Measurements from ENCODE around the gene KNL1. TPM values are rescaled to one million over a fixed set of nuclear protein-coding genes. Genes with fewer than 3 reads are reported as not detected.

Gene KNL1
- total and polyA plus RNA-seq, 2 donors (not counting 3 experiments of a cell fraction or from before 2014, with no cell fraction given): 4.0 to 31.8 TPM

DNA sequence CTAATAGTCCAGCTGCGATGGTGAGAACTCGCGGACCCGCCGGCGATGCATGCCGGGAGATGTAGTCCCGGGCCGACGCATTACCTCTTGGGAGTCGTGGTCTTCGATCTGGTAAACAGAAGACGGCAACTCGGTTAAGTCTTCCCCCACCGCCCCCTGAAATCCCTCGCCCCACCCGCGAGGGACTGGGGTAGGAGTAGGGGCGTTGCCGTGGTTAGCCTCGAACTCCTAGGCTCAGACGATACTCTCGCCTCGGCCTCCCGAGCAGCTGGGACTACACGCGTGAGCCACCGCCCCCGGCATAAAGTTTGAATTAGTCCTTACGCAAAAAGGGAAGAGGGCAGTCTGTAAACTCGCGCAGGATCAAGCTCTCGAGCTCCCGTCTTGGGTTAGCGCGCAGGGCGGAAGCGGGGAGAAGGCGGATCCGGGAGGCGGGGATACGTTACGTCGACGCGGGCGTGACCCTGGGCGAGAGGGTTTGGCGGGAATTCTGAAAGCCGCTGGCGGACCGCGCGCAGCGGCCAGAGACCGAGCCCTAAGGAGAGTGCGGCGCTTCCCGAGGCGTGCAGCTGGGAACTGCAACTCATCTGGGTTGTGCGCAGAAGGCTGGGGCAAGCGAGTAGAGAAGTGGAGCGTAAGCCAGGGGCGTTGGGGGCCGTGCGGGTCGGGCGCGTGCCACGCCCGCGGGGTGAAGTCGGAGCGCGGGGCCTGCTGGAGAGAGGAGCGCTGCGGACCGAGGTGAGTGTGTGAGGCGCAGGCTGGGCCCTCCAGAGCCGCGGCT, 100.8 kb downstream of the KNL1 start, which contains the start of gene RAD51:
Gene RAD51 (plus strand): TSS at position 487 of the 781 bp plus-strand sequence. CDS start 3,585 bp downstream, outside the sequence.
- Histone ChIP-seq H3K27ac (ENCODE audit: insufficient read depth, low read depth, low read length) (peak within 1 kb of the TSS; percentile 86), H2AFZ (ENCODE audit: low read depth, low read length) (peak within 1 kb of the TSS; percentile 92), H3K4me3 (replicated peaks in 1 of 3; ENCODE audit: insufficient read depth in 1 of 3, low read depth in 1 of 3, low read length in 3 of 3) (peak within 1 kb of the TSS; percentile 69 to 96 (median 92)), H4K20me1 (replicated peaks; ENCODE audit: control insufficient read depth, extremely low read depth, insufficient read depth, low read length) (no peaks in the 10 kb centered on the region), H3K27me3 (ENCODE audit: control insufficient read depth in 2 of 2, insufficient read depth in 2 of 2, low read length in 2 of 2) (no peaks in the 10 kb centered on the region), H3K9me3 (replicated peaks; ENCODE audit: control insufficient read depth, insufficient read depth, low read length) (no peaks in the 10 kb centered on the region), H3K9ac (replicated peaks; ENCODE audit: extremely low read depth, insufficient read depth, low read length) (peak within 1 kb of the TSS; percentile 91), H3K4me1 (ENCODE audit: control insufficient read depth, extremely low read depth, insufficient read depth, low read length) (peaks cover 13% of the 10 kb centered on the region), H3K9me1 (replicated peaks; ENCODE audit: control insufficient read depth, extremely low read depth, insufficient read depth, low read length) (no peaks in the 10 kb centered on the region), H3K4me2 (ENCODE audit: insufficient read depth, low read length) (peak within 1 kb of the TSS; percentile 82), H3K79me2 (ENCODE audit: control insufficient read depth, insufficient read depth, low read length) (peaks cover 20% of the 10 kb centered on the region), H3K36me3 (ENCODE audit: control insufficient read depth in 2 of 2, extremely low read depth in 1 of 2, insufficient read depth in 2 of 2, low read length in 2 of 2) (peaks cover 0 to 3% of the 10 kb centered on the region in 2 experiments)
- DNase-seq (ENCODE audit: low read depth, low spot score) (peak; percentile 95), FAIRE-seq (peak; percentile 96)
- ChIA-PET POLR2A (interaction anchor here (0.5 to 1.2 kb wide), 5 partner anchors 13 to 175 kb away, joined by 3 to 7 read pairs (median 5); partner anchors contain the start of genes DNAJC17 and ZFYVE19), CTCF (interaction anchor here (0.7 to 2.0 kb wide), 17 partner anchors 10 to 324 kb away, joined by 3 to 10 read pairs (median 4); partner anchors contain the start of genes CCDC32 and VPS18)
- dilution Hi-C loops (cut with MboI; ENCODE audit: extremely low pct_ligation_motif_present, low sequenced_read_pairs): no loop called here
- intact Hi-C loops (cut with micrococcal nuclease): loop anchor here (1.0 to 5.0 kb wide), 4 partner anchors 16 to 112 kb away; partner anchors contain the start of genes DNAJC17, KNL1, RMDN3 and ZFYVE19
- BruUV-seq (replicated peaks): TSS peak; percentile 67
- TF ChIP-seq, protein P1, sequence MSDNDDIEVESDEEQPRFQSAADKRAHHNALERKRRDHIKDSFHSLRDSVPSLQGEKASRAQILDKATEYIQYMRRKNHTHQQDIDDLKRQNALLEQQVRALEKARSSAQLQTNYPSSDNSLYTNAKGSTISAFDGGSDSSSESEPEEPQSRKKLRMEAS (IDR thresholded peaks at IDR 0.05; ENCODE audit: insufficient read depth, insufficient read length): peak; percentile 68
- TF ChIP-seq POLR2AphosphoS5 (IDR thresholded peaks at IDR 0.05; ENCODE audit: insufficient read depth, low read depth, low read length) (peak; percentile 71), FOS (IDR thresholded peaks at IDR 0.05; ENCODE audit: borderline replicate concordance, insufficient read depth, low read length) (no peak), POLR2A (IDR thresholded peaks at IDR 0.05; ENCODE audit: low read depth, low read length) (peak; percentile 63)
- TF ChIP-seq, protein P2, sequence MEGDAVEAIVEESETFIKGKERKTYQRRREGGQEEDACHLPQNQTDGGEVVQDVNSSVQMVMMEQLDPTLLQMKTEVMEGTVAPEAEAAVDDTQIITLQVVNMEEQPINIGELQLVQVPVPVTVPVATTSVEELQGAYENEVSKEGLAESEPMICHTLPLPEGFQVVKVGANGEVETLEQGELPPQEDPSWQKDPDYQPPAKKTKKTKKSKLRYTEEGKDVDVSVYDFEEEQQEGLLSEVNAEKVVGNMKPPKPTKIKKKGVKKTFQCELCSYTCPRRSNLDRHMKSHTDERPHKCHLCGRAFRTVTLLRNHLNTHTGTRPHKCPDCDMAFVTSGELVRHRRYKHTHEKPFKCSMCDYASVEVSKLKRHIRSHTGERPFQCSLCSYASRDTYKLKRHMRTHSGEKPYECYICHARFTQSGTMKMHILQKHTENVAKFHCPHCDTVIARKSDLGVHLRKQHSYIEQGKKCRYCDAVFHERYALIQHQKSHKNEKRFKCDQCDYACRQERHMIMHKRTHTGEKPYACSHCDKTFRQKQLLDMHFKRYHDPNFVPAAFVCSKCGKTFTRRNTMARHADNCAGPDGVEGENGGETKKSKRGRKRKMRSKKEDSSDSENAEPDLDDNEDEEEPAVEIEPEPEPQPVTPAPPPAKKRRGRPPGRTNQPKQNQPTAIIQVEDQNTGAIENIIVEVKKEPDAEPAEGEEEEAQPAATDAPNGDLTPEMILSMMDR (IDR thresholded peaks at IDR 0.05; ENCODE audit: extremely low read depth in 1 of 2, insufficient read depth in 1 of 2, low read depth in 1 of 2, low read length in 2 of 2): no peak

Measured in endothelial cell of umbilical vein (primary cell).